Stimulated activated CD8-positive, alpha-beta memory T cell treated with anti-CD3 and anti-CD28 coated beads, Interleukin-4, amount 100 ng/mL, for 48 hours (primary cell): ENCODE measurements around the gene DTX1.

Experiments used
- DNase-seq: peaks from one replicate; pipeline ENCODE4 v3.0.0-alpha.2; 2020

DTX1 gene

DNA sequence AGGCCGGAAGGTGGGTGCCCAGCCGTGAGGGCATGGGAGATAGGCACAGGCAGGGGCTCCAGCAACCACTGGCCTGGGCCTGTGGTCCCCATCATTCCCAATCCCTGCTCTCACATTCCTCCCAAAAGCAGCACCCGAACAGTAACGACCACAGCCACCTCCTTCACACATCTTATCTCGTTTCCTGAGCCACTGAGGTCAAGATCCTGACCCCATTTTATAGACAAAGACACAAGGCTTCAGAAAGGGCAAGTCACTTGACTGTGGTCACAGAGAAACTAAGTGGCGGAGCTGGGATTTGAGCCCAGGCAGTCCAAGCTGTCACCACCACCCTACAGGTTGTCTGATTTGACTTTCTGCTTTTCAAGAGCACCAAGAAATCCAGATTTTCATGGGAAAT lies 38.9 kb downstream of the DTX1 start:
- no peak for DNase-seq

DNA sequence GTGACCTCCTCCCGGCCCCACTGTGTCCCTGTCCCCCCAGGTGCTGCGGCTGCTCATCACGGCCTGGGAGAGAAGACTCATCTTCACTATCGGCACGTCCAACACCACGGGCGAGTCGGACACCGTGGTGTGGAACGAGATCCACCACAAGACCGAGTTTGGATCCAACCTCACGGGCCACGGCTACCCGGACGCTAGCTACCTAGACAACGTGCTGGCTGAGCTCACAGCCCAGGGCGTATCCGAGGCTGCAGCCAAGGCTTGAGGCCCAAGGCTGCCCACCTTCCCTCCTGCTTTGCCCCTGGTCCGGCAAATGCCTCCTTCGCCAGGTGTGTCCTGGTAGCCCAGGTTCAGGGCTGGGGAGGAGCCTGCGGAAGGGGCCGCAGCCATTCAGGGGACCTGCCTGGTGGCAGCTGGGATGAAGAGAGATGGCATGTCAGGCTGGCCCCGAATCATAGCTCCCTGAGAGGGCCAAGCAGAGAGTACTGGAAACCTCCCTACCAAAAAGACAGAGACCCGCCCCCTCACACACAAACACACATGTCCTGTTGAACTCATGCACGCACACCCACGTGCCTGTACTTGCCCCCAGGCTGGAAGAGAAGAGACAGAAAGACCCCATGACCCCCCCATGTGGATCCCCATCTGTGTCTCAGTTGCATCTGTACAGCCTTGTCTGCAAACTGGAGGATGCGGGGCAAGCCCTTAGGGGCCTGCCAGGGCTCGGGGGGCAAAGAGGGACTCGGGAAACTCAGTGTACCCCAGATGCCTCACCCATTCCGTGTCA lies 40.3 kb downstream of the DTX1 start:
- no peak for DNase-seq

DNA sequence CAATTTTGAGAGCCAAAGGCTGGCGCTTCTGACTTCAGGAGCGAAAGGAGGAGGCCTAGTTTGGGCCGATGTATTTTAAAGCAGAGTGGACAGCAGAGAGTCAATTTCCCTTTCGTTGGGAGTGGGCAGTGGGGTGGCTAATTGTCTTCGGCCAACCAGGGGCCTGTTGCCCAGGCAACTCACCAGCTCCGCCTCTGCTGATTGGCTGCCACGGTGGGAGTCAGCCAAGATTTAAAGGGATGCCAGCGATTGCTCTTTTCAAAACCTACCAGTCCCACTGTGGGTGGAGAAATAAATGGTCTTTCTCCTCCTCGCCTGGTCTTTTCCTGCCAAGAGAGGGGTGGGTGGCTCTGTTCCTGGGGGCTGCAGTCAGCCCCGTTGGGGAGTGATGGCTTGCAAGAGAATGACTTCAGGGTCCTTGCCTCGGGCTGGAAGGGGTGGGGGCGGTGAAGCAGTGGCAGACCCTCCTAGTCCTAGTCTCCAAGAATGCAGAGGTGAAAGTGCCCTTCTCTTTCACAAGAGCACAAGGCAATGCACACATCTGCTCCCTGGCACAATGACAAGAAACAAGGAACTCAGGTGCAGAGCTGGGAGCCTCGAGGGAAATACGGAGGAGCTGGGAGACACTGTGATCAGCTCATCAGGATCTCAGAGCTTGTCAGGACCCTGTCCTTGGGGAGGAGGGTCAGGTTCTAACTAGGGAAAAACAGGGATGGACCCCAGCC lies 41.3 kb downstream of the DTX1 start:
- no peak for DNase-seq

DNA sequence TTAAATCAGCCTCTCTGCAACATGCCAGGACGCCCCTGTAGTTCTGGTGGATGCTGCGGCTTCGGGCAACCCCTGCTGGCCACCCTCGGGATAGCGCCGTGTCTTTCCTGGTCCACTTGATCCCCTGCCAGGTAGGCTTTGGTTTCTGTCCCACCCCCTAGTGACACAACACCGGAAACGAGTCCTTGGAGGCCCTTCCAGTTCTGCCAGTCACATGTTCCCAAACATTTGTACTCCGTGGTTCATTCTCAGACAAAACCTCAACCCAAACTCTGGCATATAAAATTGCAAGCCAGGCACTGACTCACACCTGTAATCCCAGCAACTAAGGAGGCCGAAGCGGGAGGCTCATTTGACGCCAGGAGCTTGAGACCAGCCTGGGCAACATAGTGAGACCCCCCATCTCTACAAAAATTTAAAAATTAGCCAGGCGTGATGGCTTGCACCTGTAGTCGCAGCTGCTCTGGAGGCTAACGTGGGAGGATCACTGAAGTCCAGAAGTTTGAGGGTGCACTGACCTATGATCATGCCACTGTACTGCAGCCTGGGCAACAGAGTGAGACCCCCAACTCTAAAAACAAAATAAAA lies 42.0 kb downstream of the DTX1 start:
- DNase-seq, result peak; percentile 88

DNA sequence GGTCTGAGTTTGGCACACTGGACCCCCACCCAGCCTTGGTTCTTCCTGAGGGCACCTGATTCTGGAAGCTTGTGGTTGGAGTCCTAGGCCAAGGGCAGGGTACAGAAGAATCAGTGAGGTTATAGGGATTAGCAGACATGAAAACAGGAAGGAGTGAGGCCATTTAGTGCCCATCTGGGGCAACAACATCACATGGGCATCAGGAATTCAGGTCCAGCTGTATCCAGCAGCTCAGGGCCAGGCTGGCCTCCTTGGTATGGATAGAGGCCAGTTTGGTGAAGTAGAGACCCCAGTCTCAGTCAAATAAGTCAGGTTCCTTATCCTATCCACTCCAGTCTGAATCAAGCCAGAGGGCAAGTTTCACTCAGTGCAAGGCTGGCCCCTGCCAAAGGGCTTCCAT lies 42.8 kb downstream of the DTX1 start:
- DNase-seq, result no peak

DNA sequence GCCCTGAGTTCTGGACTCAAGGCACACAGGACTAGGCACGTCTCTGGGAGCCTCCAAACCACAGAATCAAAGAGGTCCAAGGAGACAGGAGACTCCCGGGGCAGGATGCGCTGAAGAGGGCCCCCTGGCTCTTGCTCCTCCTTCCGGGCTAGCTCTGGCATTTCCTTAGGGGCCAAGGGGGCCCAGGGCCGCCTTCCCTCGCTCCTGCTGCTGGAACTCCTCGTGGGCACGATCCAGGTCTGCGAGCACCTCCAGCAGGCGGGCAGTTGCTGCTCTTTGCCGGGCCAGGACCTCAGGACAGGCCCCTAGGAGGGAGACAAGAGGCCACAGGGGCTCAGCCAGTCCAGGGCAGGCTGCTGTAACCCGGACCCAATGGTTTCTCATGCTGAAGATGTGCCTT lies 43.2 kb downstream of the DTX1 start:
- no peak for DNase-seq

DNA sequence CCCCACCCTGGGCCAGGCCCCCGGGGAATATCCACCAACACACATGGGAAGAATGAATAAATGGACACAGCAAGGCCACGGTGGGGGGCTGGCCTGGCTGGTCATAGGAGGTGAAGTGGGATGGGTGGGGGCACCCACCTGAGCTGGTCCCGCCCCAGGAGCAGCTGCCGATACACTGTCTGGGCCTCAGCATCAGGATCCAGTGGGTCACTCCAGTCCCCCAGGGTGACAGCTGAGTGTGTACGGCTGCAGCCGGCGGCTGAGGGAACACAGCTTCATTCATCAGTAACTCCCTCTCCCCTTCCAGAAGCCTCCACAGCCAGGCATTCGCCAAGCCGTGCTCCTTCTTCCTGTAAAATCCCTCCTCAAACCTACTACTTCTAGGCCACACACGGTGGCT lies 45.2 kb downstream of the DTX1 start:
- DNase-seq, result no peak

DNA sequence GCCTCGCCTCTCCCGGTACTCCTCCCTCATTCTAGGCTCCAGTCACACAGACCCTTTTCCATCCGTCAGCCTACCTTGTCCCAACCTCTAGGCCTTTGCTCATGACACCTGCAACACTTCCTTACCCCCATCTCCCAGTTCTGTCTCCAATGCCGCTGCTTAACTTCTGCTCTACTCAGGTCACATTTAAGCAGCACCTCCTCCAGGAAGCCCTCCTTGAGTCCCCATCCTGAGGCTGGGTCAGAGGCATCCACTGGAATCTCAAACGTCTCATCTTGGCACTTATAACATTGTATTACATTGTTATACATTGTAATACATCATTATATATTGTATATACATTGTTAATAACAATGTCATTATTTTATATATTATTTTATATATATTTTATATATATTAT lies 46.3 kb downstream of the DTX1 start:
- no peak for DNase-seq

DNA sequence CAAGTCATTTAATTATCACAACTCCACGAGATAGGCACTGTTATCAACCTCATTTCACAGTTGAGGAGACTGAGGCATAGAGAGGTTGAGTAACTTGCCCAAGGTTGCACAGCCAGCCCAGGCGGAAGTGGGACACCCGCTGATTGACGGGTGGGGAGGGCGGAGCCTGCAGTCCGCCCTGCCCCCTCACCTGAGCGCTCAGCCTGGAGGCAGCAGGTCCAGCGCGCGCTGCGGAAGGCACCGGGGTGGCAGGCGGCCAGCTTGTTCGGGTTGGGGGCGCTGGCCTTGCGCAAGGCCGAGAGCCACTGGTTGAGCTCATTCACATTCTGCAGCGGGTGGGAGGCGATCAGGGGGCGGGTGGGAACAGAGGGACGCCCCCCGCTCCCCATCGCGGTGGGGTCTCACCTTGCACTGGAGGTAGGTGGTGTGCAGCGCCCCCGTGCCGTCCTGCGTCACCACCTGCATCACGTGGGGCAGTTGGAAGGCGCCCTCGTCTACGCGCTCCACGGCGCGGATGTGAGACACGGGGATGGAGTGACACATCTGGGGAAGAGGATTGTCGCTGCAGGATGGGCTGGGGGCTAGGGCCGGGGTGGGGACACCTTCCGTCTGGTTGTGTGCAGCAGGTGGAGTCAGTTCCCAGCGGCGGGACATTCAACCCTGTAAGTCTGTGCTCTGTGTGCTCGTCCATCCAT lies 47.4 kb downstream of the DTX1 start:
- DNase-seq, result peak; percentile 74

DNA sequence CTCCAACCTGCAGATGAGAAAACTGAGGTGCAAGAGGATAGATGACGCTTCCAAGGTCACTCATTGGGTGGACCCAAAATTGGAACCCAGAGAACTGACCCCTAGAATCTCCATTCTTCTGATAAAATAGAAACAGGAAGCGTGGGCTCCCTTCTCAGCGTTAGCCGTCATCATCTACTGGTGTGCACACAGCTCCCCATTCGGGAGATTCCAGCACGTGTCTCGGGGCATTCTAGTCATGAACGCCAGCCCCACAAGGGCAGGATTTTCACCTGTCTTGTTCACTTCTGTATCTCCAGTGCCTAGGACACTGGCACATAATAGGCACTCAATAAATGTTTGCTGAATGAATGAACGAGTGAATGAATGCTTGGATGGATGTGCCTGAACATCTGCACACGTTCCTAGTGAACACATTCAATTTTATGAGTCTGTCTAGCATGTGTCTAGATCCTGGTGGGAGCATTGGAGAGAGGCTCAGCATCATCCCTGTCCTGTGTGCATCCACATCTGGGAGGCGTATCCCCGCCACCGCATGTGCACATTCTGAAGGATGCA lies 48.5 kb downstream of the DTX1 start:
- no peak for DNase-seq

DNA sequence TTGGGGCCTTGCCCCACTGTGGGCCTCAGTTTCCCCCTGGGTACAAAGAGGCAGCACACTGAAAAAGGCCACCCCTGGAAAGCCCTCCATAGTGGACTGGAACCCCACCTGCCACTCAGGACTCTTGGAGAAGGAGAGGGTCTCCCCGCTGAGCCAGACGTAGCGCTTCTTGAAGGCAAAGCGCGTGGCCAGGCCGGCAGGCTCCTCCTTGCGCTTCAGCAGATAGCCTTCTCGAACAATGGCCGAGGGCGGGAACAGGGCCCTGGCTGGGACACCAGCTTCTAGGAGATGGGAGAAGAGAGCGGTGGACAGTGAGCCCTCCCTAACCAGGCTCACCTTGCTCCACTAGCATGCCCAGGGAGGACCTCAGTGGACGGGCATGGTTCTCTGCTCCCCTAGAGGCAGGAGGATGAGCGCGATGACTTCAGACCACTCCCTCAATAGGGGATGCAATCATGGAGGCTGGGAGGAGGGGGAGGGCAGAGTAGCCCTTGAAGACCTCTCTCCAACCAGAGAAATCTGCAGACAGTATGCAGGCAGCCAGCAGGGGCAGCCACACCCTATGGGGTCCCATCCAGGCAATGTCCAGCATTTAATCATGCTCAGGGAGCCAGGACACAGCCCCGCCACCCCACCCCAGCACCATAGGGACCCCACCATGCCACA lies 49.2 kb downstream of the DTX1 start:
- DNase-seq, result no peak

DNA sequence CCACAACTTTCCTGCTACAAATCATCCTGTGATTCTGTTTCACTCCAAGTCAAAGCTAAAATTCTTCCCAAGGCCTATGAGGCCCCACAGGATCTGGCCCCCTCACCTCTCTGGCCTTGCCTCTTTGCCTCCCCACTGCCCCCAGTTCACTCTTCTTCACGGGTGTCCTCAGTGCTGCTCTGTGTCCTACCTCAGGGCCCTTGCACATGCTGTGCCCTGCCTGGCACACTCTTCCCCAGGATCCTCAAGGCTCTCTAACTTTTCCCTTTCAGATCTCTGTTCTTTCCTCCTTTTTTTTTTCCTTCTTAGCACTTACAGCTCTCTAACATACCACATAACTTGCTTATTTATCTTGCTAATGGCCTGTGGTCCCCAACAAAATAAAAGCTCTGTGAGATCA lies 49.8 kb downstream of the DTX1 start:
- no peak for DNase-seq

DNA sequence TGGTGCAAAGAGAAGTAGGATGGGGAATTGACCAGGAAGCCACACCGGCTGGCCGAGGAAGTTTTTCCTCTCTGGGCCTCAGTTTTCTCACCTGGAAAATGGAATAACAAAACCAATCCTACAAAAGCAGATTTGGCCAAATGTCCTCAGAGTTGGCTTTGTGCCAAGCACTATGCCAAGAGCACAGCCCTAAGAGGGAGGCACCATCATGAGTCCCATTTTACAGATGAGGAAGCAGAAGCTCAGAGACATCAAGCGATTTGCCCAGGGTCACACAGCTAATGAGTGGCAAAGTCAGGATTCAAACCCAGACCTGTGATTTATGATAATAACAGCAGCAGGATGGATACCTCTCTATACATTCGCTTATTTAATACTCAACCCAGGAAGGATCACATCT lies 51.8 kb downstream of the DTX1 start:
- no peak for DNase-seq

DNA sequence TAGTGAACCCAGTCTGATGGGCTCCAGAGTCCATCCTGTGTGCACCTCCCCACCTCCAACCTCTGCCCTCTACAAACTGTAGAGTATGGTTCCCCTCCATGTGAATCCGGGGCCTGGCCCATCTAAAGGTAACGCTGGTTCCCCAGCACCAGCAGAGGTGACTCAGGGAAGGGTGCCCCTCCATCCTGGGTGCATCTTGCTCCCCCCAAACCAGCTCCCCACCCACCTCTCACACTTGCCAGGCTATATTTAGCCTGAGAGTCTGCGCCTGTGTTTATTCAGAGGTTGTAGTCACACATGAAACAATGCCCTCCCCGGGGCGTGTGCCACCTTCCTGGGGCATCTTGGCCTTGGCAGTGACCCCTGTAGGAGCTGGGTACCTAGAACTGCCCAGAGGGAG lies 52.8 kb downstream of the DTX1 start:
- DNase-seq, result no peak

DNA sequence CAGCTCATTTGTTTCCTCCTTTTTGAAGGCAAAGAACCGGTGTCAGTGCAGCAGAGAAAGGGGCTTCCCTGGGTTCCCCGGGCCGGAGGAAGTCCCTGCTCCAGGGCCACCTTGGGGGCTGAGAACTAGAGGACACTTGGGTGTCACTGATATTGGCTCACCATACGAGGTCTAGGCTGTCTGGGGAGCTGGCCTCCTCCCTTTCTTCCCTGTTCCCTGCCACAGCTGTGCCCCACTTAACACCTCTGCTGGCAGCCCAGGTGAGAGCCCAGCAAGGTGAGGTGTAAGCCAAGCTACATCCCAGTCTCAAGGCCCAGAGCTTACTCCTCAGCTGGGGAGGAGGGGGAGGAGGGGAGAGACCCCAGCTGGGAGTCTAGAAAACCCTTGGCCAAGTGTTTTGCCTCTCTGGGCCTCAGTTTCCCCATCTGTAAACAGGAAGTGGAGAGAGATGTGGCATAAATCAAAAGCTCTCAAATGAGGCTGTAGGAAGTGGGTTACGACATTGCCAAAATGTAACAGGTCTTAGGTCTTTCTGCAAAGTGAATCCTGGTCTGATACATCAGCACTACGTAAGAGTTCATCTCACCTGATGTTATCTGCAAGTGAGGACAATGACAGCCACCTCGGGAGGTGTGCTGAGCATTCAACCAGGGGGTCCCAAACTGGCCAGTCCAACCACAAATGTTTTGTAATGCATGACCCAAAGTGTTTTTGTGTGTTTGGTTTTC lies 53.5 kb downstream of the DTX1 start:
- DNase-seq, result no peak

DNA sequence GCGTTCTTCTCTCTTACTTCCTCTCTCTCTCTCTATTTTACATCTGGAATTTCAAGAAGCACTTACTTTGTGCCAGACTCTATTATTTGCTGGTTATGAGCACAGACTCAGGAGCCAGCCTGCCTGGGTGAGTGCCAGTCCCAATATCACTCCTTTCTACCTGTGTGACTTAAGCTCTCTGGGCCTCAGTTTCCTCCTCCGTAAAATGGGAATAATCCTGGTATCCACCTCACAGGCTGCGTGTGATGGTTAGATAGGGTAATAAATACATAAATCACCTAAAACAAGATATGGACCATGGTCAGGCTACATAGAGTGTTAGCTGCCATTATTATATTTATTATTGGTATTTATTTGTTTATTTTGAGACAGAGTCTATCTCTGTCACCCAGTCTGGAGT lies 54.7 kb downstream of the DTX1 start:
- DNase-seq, result no peak

DNA sequence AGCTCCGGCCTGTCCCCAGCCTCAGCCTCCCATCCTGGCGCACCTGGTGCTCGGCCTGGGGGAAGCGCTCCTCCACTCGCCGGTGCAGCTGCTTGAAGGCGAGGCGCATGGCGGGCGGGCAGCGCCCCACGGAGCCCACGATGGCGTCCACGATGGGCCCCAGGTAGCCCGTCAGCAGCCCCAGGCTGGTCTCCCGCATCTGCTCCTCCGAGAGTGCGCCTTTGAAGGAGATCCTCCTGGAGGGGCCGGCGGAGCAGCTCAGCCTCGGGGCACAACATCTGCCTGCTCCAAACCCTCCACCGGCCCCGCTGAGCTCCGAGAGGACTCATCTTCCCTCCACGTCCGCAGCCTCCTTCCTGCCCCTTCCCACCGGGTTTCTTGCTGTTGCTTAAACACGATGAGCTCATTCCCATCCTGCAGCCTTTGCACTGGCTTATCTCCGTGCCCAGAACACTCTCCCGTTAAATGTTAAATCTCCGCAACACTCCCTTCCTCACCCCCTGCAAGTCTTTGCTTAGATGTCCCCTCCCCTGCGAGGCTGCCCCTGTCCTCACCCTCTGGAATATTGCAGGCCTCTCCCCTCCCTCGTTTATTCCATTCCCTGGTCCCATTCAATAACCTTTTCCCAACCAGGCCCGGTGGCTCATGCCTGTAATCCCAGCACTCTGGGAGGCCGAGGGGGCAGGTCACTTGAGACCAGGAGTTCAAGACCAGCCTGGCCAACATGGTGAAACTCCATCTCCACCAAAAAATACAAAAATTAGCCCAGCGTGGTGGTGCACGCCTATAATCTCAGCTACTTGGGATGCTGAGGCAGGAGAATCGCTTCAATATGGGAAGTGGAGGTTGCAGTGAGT lies 55.7 kb downstream of the DTX1 start:
- DNase-seq, result no peak

DNA sequence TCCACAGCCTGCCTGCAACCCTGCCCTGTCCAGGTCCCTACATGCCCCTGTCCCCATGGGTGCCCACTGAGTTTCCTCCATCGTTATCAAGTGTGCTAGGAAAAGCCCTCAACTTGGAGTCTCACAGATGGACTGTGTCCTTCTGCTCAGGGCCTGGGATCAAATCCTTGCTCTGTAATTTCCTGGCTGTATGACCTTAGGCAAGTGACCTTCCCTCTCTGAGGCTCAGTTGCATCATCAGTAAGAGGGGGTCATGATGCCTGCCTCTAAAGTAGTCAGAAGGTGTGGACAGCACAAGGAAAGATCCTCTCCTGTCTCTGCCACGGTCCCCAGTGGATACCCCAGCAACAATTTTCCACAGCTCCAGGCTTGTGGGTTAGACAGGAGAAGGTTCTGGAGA lies 56.9 kb downstream of the DTX1 start:
- DNase-seq, result no peak

DNA sequence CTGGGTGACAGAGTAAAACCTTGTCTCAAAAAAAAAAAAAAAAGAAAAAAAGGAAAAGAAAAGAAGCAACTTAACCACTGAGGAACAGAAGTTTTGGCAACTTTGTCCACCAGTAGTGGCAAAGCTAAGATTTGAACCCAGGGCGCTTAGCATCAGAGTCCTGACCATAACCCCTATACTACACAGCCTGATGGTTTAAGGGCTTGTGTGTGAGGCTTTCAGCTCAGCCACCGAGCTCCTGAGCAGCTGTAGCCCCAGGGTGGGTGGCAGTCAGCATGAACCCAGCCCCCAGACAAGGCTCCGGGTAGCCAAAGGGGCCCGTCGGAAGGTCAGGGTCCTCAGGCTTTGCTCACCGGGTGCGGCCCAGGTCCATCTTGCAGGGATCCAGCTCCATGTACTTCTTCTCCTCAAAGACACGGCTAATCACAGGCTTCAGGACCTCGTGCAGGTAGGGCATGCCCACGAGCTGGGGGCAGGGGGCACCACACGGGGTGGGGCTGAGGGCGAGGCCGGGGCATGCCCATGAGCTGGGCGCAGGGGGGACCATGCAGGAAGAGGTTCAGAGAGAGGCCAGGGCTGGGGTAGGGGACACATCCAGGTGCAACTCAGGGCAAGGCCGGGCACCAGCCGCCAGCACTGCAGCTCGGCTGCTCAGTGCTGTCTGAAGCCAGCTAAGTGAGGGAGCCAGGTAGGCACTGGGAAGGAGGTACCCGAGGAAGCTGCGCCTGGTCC lies 58.1 kb downstream of the DTX1 start:
- no peak for DNase-seq

DNA sequence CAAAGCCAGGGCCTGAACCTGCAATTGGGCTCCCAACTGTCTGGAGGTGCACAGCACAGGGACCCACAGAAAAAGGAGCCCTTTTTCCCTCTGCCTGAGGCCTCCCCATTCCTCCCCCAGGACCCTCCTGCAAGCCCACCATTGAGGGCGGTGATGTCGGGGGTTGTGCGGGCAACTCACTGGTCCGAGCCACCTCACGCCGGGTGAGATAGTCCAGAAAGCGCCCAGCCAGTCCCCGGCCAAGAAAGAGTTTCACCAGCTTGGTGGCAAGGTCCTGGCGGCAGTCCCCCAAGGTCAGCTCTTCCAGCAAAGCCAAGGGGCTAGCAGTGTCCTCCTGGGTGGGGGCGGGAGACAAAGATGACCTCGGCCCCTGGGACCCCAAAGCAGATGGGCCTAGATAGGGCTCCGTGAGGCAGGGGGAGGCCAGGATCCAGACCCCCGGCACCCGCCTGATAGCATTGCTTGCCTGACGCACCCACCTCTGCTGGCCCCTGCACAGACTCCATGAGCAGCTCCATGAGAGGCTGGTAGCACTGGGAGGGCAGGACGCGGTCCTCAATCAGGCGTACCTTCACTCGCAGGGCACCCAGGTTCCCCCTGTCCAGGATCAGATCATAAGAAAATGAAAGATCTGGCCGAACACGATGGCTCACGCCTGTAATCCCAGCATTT lies 59.1 kb downstream of the DTX1 start:
- no peak for DNase-seq
